H4 (cell line): ENCODE data around the gene RHOXF2. TPM values are rescaled to one million over a fixed set of nuclear protein-coding genes. Genes with fewer than 3 reads are reported as not detected.

Experiments
- DNase-seq: peaks from one replicate; pipeline ENCODE4 v3.0.0-alpha.2; 2015; ENCODE audit warnings: low spot score
- total RNA-seq: library from RNA; depleted of rRNA; stranded (reverse); fragments of >200 nt; shearing (Covaris generic); gene quantifications from 2 replicates; pipeline ENCODE4 v1.2.3, GENCODE V29; 2014; rRNA removed

Gene RHOXF2
- total RNA-seq, 1 experiment from 2014 or later = not detected

DNA sequence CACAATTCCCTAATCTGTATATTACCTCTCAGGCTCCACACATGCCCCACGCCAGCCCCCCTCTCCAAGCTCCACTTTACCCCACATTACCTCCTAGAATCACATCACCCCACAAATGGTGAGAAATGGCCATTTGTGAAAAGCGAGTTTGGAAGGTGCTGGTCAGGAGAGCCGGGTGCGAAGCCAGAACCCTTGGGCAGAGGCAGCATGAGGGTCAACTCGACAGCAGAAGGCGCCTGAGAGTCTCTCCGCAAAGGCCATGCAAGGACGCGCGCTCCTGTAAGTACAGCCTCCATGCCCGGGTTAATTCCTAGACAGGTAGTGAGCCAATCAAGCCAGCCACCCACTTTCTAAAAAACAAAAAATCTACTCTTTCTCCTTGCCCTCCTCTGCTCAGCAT is 42.4 kb downstream of the RHOXF2 start:
- DNase-seq = no peak

DNA sequence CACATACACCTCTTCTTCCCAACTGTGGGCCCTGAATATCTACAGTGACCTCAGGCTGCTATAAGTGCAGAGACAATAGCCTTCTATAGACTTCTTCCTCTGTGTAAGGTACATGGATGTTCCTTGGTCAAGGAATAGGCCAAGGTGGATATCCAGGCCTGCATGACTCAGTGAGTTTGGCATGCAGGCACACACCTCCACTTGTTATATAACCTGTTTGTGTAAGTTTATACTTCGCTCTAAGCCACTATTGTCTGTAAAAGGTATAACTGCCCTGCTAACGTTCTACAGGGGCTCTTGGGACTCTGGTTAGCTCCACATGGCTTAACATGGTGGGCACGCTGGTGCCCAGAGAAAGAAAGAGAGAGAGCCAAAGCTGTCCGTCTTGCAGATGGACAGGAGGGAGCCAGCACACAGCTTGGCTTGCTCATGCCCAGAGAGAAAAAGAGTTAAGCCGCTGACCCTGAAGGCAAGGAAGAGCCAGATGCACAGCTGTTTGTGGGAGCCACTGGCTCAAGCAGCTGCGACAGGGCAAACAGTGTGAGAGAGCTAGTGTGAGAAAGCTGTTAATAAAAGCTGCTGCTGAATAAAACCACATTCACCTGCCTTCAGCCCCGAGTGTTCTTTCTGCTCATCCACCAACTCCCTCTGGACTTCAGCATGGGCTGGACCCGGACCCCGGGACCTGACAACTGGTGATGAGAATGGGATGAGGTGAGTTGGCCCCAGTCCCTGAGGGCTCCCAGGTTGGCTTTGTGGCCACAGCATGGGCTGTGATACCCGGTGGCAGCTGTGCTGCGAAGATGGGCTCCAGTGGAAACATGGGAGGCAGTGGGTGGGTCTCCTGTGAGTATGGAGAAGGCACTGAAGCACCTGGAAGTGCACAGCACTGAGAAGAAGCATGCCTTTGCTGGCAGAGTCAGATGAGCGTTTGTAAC is 47.7 kb downstream of the RHOXF2 start:
- no peak for DNase-seq

DNA sequence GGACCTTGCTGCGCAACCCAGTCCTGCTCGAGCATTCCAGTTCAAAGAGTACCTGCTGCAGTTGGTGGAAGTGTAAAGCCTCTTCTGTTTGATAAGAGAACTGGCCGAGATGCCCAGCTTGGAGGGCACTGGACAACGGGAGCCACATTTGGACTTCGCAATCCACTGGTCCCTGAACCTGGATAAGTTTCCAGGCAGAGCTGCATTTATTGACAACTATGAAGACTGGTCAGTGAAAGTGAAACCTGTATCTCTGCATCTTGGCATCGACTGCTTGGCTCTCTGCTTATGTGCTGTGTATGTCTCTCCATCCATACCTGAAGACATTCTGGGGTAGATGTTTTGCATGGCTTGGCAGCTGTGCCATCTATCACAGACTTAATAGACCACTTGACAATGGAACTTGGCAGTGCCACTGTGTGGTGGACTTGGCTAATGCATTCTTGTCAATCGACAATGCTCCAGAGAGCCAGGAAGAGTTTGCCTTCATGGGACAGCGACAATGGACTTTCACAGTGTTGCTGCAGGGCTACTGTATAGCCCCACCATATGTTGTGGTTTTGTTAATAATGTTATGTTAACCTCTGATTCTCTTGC is 48.7 kb downstream of the RHOXF2 start:
- DNase-seq = no peak

DNA sequence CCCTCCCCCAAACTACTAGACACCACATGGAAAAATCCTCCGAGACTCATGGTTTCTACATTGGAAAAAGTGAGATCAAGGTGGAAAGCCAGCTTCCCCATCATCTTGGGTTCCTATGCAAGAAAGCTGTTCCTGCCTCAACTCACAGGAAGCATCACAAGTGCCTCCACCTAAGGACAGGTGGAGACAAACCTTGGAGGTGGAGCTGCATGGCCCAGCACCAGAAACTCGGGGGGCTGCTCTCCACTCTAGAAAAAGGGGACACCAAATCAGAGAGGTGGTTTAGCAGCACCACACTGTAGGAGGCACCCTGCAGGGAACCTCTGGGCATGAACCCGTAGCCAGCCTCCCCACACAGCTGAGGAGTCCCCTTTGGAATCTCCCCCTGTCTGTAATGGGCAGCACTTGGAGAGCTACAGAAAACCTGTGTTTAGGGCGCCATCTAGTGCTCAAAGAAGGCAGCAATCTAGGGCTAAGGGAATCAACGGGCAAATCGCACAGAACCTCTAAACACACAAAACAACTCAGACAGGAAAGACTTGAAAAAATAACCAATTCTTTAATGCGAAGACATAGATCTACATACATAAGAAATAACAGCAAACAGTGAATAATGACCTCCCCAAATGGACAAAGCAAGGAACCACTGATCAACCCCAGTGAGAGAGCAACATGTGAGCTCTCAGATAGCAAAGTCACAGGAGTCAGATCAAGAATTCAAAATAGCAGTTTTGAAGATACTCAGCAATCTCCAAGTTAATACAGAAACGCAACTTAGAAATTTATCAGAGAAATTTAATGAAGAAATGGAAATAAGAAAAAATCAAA is 55.2 kb downstream of the RHOXF2 start:
- DNase-seq = peak; percentile 50

Other genes with a start within 250 kb of the RHOXF2 start
- 3.1 and 3.5 TPM in 2 replicates for gene NKAP, start 214.9 kb upstream of the RHOXF2 start, total RNA-seq
- not detected in 2 replicates for gene RHOXF2B, start 80.9 kb upstream of the RHOXF2 start, total RNA-seq
- not detected in 2 replicates for gene RHOXF1, start 42.7 kb upstream of the RHOXF2 start, total RNA-seq
- gene ZBTB33, start 92.2 kb downstream of the RHOXF2 start, total RNA-seq = 15.0 and 23.8 TPM in 2 replicates
- 4.0 and 4.2 TPM in 2 replicates for gene TMEM255A, start 152.8 kb downstream of the RHOXF2 start, total RNA-seq
- not detected in 2 replicates for gene ATP1B4, start 203.5 kb downstream of the RHOXF2 start, total RNA-seq